ENCODE measurements around the gene MAP1B.

Gene MAP1B

GRCh38 chr5:72199681-72200080 is 92.4 kb downstream of the MAP1B start:
- DNase-seq: no peak

DNA sequence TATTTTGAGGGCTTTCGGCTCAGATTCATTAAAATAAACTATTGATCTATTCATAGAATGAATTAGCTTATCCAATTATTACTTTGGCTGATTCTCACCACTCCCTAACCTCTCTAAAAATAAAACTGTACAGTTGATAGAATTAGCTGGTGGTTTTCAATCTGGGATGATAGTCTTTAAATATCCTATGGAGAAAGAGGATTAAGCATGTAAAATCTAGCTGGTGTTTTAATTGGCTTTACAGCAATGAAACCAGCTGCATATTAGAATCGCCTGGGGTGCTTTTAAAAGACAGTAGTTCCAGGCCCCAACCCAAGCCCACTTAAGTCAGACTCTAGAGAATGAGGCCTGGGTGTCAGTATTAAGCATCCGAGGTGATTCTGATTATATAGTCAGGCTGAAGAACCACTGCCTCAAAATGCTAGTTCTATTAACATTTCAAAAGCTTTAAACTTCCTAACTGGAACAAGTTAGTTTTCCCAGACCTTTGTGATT is 95.1 kb downstream of the MAP1B start:
- no peak for DNase-seq

DNA sequence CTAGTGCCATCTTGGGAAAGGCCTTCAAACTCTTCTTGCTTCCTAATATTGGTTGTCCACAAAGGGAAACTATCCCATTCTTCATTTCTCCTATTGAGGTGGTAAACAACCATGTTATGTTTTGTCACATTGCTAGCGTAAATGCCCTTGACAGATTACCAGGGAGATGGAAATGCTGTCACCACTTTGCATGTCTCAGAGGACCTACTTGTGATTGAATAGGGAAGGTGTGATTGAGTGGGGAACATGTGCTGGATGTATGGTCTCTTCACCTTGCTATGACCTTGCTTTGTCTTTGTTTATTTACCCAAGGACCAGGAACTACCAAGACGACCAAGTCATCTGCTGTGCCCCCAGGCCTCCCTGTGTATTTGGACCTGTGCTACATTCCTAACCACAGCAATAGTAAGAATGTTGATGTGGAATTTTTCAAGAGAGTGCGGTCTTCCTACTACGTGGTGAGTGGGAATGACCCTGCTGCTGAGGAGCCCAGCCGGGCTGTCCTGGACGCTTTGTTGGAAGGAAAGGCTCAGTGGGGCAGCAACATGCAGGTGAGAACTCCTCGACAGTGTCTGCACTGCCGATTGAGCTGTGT is 96.1 kb downstream of the MAP1B start:
- no peak for DNase-seq

DNA sequence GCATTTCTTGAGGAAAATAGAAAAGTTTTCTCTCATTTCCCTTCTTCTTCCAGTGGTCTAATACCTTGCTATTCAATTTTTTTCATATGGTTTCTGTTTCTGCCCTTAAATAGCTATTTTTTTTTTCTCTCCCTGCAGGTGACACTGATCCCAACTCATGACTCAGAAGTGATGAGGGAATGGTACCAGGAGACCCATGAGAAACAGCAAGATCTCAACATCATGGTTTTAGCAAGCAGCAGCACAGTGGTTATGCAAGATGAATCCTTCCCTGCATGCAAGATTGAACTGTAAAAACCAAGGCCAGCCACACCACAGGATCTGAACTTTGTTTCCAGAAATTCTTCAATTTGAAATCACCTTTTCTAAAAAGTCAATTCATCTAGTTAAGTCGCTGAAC is 97.7 kb downstream of the MAP1B start:
- no peak for DNase-seq

DNA sequence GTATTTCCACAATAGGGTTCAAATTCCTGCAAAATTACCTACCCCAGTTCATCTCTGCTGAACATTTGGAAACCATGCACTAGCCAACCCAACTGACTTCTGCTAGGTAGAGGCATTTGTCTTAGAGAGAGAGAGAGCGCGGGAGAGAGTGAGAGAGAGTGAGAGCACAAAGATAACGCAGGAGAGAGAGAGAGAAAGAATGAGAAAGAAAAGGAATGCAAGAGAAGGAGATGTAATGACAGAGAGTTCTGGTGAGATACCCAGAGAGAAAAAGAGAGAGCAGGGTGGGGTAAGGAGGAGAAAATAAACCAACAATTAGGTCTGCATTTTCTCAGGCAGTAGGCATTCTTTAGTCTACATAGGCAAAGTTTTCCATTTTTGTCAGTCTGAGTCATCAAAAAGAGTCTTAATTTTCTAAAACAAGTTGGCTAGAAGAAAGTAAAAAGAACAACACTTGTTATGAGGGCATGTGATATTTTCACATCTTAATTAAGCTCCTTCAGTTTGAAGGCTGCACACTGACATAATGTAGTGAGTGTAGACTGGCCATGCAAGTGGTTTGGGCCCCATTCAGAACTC is 98.2 kb downstream of the MAP1B start:
- DNase-seq: no peak

DNA sequence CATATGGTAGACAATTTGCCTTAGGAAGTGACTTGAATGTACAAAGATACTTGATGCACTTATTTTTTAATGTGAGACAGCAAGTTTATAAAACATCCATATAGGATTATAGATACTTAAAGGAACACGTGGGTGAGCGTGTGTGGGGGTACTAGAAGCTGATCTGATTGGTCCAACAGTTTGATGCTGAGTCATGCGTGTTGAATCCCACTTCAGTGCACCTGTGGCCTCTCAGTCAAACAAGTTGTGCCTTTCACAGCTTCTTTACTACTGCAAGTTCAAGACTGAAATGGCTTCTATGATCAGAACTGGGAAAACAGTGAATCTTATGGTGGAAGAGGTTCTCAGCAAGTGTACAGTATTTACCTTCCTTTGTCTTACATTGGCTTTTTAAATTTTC is 98.9 kb downstream of the MAP1B start:
- no peak for DNase-seq

DNA sequence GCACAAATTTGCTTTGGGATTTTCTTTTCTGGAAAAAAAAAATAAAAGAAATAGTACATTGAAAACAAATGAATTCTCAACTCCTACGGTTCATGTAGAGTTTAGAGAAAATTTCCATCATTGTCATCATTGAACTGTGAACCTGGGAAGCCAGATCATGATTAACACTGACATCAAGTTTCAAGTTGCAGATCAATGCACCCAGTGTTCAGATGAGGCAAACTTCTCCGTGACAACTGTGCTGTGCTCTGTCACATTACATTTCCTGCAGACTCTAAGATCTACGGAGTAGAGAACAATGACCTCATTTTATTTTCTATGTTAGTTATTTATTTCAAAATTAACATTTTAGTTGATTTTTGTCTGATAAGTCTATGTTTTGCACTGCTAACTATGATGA is 99.7 kb downstream of the MAP1B start:
- no peak for DNase-seq

DNA sequence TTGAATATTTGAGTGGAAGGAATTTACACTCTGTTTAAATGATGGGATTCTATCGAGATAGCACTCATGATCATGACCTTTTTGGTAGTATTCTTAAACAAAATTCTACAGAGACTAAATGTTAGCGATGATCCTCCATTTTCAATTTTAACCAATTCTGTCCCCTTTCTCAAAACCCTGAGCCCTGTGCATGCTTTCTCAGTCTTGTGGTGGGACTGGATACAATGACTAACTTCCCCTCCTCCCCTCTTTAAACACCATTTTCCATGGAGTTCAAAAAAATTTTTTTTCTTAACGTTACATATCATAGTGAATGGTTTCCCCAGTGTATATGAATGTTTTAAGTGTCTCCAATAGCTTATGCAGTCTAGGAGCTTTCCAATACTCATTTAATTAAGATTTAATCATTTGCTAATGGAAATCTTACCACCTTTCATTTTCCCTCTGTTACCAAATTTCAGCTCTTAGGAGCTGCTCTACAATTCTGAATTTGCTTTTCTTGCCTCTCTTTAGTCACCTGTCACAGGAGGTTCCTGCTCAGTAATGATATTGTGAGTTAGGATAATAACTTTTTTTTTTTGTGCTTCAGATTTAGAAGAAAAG is 101.2 kb downstream of the MAP1B start:
- no peak for DNase-seq

DNA sequence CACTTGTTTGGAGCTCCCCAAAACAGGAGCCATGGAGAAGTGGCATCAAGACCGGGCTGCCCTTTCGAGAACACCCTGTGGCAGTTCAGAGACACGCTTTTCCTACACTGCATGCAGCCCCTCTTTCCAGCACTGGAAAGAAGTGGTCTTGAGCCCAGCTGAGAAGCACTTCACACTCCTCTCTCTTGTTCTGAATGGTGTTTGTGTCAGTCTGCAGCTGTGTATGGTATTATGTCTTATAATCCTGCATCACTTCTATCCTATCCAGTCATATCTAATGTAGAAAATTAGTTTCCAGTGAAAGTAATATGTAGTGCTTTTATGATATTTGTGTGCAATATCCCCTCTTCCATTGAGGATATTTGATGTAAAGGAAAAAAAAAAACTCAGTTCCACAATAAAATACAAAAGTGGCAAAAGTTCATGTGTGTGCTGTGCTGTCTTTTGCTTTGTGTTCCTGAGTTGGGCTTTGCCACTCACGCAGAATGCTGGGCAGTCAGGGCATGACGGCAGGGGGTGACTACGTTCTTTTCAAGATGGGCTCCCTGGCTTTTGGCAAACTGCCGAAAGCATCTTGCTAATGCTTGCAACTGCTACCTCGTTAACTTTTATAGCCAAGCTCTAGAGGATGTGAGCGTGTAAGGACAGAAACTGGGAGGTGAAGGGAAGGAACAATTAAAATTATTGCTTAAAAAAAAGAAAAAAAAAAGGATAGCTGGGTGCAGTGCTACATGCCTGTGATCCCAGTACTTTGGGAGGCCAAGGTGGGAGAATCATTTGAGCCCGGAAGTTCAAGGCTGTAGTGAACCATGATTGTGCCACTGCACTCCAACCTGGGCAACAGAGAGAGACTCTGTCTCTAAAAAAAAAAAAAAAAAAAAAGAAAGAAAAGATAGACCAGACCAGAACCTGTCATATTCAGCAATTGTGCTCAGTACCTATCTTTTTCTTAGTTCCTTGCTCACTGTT is 102.2 kb downstream of the MAP1B start:
- peak; percentile 46 for DNase-seq

DNA sequence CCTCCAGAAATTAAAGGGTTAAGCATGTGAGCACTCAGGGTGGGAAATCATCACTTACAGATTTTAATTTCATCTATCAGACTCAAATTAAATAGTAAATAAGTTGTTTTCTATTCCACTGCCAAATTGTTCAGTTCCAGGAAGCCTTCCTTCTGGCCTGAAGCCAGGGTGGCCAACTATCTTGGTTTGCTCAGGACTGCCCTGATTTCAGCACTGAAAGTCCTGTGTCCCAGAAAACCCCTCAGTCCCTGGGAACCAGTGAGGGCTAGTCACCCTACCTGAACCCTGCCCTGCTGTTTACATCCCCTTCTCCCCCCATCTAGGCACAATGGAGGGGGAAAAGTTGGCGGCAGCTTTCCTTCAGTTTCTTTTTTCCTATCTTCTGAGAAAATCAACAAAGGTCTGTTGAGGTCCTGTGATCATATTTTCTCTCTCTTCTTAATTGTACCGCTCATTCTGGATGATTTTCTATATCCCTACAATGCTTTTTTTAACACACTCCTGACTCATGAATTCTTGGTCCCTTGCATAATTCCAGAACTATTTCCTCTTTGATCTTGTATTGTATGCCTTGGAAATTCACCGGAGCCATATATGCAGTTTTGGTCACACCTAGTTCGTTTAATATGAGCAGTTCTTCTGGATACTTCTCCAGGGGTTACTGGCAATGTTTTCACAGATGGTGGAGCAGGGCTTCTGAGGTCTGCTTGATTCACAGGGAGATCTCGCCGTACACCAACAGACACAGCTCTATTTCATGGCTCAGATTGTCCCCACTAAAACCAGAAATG is 103.8 kb downstream of the MAP1B start:
- peak; percentile 47 for DNase-seq

GRCh38 chr5:72212171-72212570 is 104.9 kb downstream of the MAP1B start:
- no peak for DNase-seq

DNA sequence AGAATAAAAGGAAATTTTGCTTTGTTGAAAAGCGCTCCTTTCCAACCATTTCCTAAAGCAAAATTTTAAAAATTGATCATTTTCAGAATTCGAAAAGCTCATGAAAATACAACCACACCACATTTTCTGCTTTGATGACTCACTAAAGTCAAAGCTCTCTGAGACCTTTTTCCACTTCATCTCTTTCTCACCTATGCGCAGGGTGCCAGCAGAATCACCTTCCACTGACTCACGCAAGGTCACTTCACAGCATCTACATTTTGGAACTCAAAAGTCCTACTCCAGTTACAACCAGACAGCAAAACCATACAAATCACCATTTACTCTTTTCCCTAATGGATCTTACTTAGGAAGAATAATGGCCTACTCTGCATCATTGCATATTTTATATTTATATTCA is 106.2 kb downstream of the MAP1B start:
- DNase-seq: no peak

DNA sequence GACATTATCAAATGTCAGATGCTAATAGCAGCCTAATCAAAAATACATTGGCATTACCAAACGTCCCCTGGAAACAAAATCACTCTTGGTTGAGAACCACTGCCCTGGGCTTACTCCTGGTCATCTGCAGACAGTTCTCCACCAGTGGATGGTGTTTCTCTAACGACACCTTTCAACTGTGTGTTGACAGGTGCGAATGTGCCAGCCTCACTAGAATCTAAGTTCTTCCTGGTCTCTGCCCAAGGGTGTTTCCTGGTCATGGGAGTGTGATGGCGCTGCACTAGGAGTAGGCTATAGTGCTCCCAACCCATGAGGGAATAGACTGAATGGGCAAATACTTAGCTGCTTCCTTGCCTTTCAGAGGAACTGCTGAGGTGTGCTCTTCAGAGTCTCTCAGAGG is 106.9 kb downstream of the MAP1B start:
- DNase-seq: no peak

DNA sequence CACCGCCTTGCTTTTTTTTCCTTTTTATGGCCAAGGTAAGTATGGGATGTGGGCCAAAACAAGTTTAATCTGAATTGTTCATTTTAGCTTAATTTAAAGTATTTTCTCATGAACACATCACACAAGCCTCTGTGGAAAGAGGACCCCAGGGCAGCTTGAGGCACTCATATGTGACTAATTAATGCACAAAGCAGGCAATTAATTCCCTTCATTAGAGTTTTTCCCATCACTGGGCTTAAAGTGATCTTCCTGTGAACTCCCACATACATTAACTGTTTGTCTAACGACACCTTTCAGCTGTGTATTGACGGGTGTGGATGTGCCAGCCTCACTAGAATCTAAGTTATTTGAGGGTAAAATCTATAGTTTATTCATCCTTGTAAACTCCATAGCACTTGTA is 109.5 kb downstream of the MAP1B start:
- DNase-seq: peak; percentile 78

DNA sequence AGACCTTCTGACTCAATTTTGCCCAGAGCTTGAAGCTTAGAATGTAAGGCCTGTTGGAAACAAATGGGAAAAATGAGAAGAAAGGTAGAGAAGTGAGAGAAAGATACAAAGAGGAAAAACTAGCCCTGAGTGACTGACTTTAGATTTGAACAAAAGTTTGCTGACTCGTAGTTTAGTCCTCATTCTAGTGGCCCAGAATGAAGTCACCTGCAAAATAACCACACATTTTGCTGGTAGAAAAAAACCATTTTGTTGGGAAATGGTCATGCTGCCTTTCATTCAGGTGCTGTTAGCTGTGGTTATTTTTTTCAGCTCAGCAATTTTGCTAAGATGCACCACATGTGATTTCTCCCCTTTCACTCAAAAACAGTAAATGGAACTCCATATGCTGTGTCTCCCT is 113.8 kb downstream of the MAP1B start:
- no peak for DNase-seq

- DNase-seq: no peak
These were observed 114.3 kb downstream of the MAP1B start for GRCh38 chr5:72221541-72221940.

GRCh38 chr5:72222521-72222920 is 115.2 kb downstream of the MAP1B start:
- no peak for DNase-seq

- DNase-seq: no peak
These were observed 116.1 kb downstream of the MAP1B start for GRCh38 chr5:72223371-72223770.

DNA sequence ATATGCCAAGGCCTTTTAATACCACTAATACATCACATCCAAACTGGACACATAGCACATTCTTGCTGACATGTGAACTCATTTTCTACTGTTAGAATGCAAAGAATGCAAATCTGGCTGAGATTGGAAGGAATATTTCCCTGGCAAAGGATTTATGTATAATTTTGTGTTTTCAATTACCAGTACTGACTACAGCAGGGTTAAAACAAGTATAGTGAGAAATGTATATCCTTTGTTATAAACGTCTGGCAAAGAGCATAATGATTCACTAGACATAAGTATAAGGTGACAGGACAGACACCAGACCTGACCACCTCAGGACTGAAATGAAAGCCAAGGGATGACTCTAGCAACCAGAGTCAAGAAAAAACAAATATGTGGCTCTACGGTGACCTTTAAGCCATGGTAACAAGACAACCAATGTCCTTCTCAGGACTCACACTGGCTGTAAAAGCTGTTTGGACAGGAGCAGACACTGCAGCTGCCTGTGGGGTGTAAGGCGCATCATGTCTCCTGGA is 117.7 kb downstream of the MAP1B start:
- DNase-seq: no peak

GRCh38 chr5:72225741-72226140 is 118.5 kb downstream of the MAP1B start:
- DNase-seq: no peak

DNA sequence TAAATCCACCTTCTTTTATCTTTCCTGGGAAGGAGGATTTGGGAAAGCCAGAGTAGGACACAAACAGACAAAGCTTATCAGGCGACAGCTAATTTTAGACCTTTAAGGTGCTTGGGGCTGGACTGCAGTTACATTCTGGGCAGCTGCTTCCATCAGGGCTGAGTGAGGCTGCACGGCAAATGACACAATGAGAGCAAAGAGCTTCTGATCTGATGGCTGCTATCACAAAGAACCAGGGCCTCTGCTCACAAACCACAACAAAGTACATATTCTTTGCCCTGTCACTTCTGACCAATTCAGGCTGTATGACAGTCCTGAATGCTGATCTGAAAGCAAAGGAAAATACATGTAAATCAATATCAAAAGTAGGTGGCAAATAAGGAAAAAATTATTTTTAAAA is 119.7 kb downstream of the MAP1B start:
- no peak for DNase-seq

DNA sequence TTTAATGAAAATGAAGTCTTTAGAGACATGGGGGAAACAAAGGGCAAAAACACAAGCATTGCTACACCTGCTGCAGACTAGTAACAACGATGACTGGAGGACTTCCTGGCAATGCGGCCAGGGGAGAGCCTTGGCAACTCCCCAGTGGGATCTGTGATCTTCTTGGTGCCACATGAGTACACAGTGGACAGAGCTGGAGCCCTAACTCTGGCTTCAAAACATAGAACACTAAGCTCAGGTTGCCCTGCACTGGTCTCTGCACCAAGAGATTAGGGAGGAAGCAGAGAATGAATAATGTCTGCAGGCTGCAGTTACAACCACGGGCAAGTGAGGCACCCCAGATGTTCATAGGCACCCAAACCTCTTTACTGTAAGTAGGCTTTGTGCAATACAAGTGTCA is 121.7 kb downstream of the MAP1B start:
- DNase-seq: no peak
